ENCODE data around the gene TMEM221. TPM values are rescaled to one million over a fixed set of nuclear protein-coding genes. Genes with fewer than 3 reads are reported as not detected.

The TMEM221 gene
- total and polyA plus RNA-seq, 9 donors = 1.0 to 1.8 (median 1.2) TPM

DNA sequence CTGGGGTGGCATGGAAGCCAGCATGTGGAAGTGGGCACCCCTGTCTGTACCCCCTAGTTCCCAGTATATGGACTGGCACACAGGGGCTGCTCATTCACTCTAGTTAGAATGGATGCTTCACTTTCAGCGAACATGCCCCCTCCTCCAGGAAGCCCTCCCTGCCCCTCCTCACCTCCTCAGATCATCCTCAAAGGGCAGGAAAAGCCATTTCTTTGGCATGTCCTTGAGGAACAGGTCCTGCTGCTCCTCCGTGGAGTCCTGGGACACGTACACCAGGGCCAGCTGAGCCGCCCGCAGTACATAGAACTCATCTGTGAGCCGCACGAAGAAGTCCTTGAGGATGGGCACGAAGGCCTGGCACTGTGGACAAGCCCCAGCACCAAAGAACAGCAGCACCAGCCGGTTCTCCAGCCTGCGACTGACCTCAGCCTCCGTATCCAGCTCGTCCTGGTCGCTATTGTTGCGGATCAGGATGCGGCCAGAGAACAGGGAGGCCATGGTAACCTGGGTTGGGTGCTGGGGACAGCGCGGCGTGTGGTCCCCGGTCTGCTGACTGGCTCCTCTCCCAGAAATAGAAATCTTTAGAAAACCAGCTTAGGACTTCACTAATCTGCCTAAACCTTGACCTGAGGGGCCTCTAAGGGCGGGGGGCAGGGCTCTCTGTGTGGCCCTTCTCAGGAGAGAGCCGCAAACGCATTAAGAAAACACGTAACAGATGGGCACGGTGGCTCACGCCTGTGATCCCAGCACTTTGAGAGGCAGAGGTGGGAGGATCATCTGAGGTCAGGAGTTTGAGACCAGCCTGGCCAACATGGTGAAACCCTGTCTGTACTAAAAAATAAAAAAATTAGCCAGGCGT is 12.1 kb upstream of the TMEM221 start, which contains the start of gene NXNL1:
Gene NXNL1, minus strand, starts transcription at position 555 of the 859 bp plus-strand sequence. Its CDS starts 57 bp downstream, at position 498.
- Histone ChIP-seq H3K27ac (ENCODE audit: low read length) (no peak within 1 kb of the TSS), H3K4me3 (ENCODE audit: low read length) (no peak within 1 kb of the TSS), H3K4me1 (ENCODE audit: control insufficient read depth, insufficient read depth, low read length) (peaks cover 3% of the 10 kb centered on the region), H3K9me3 (replicated peaks; ENCODE audit: control insufficient read depth, low read depth, low read length) (no peaks in the 10 kb centered on the region), H3K27me3 (ENCODE audit: control insufficient read depth, insufficient read depth, low read length) (peaks cover 25% of the 10 kb centered on the region), H3K36me3 (ENCODE audit: control insufficient read depth, insufficient read depth, low read length) (no peaks in the 10 kb centered on the region)
- 77% methylated on average over 21 of the region's 26 CpGs for WGBS (ENCODE audit: insufficient coverage)
- no peak for DNase-seq

DNA sequence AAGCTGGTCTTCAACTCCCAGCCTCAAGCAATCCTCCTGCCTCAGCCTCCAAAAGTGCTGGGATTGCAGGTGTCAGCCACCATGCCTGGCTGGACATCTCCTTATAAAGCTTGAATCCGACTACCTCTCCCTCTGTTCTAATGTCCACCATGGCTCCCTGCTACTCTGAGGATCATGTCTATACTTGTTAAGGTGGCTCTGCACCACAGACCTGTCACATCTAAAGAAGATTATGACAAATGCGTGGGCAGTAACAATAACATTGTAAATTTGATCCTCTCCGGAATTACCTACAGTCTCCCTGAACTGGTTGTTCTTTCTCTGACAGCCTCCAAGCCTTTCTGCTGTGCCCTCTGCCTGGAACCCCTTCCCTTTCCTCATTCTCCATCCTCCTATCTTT is 10.5 kb upstream of the TMEM221 start:
- no peak overlapping the region for H3K27ac ChIP-seq (ENCODE audit: low read length)
- peaks cover 3% of the 10 kb centered on the region for H3K4me1 ChIP-seq (ENCODE audit: control insufficient read depth, insufficient read depth, low read length)
- H3K9me3 ChIP-seq (replicated peaks; ENCODE audit: control insufficient read depth, low read depth, low read length) = no peaks in the 10 kb centered on the region
- H3K4me3 ChIP-seq (ENCODE audit: low read length) = no peak overlapping the region
- peaks cover 40% of the 10 kb centered on the region for H3K27me3 ChIP-seq (ENCODE audit: control insufficient read depth, insufficient read depth, low read length)
- DNase-seq = no peak
- H3K36me3 ChIP-seq (ENCODE audit: control insufficient read depth, insufficient read depth, low read length) = no peaks in the 10 kb centered on the region
- 84% methylated on average over 3 of the region's 3 CpGs for WGBS (ENCODE audit: insufficient coverage)

DNA sequence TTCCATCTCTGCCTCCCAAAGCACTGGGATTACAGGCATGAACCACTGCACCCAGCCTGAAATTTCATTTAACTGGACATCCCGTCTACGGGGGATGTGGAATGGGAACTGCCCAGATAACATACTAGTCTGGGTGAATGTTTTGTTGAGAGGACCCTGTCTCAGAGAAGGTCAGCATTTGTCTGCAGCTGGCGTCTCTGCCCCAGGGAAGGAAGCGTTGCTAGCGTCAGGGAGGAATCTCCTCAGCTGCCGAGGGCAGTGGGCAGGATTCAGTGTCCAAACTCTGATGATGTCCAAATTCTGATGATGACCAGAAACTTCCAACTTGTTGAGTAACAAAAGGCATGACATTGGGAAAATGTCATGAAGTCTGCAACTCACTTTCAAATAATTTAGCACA is 9.1 kb upstream of the TMEM221 start:
- Histone ChIP-seq H3K27me3 (ENCODE audit: control insufficient read depth, insufficient read depth, low read length) (peaks cover 49% of the 10 kb centered on the region), H3K9me3 (replicated peaks; ENCODE audit: control insufficient read depth, low read depth, low read length) (no peaks in the 10 kb centered on the region), H3K4me1 (ENCODE audit: control insufficient read depth, insufficient read depth, low read length) (peaks cover 3% of the 10 kb centered on the region), H3K27ac (ENCODE audit: low read length) (no peak overlapping the region), H3K4me3 (ENCODE audit: low read length) (no peak overlapping the region), H3K36me3 (ENCODE audit: control insufficient read depth, insufficient read depth, low read length) (no peaks in the 10 kb centered on the region)
- no peak for DNase-seq
- 17% methylated on average over 3 of the region's 6 CpGs for WGBS (ENCODE audit: insufficient coverage)

GRCh38 chr19:17456127-17456526 is 7.7 kb upstream of the TMEM221 start:
- Histone ChIP-seq H3K9me3 (replicated peaks; ENCODE audit: control insufficient read depth, low read depth, low read length) (no peaks in the 10 kb centered on the region), H3K27me3 (ENCODE audit: control insufficient read depth, insufficient read depth, low read length) (peaks cover 51% of the 10 kb centered on the region), H3K36me3 (ENCODE audit: control insufficient read depth, insufficient read depth, low read length) (no peaks in the 10 kb centered on the region), H3K4me3 (ENCODE audit: low read length) (no peak overlapping the region), H3K4me1 (ENCODE audit: control insufficient read depth, insufficient read depth, low read length) (peaks cover 3% of the 10 kb centered on the region), H3K27ac (ENCODE audit: low read length) (no peak overlapping the region)
- WGBS (ENCODE audit: insufficient coverage) = 64% methylated on average over 9 of the region's 11 CpGs
- no peak for DNase-seq

DNA sequence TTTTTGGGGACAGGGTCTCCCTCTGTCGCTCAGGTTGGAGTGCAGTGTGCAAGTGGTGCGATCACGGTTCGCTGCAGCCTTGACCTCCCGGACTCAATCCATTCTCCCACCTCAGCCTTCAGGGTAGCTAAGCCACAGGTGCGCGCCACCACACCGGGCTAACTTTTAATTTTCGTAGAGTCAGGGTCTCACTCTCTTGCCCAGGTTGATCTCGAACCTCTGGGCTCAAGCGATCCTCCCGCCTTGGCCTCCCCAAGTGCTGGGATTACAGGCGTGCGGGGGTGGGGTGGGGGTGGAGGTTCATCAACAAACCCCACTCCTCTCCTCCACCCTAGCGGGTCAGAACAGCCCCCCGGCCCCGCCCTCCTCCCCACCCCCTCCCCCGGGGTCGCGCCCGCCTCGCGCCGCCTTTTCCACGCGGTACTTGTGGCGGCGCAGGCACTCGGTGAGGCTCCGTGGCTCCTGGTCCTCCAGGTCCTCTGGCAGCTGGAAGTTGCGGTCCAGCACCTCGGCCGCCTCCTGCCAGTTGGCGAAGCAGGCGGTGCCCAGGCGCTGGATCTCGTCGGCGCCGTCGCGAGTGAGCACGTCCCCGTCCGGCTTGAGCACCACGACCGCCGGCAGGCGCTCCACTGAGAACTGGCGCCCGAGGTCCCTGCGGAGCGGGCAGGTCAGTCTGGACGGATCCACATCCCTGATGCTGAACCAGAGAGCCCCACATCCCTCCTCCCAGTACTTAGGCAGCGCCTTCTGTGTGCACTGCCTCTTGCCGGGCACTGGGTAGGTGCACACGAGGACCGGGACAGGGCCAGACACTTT is 7.0 kb upstream of the TMEM221 start:
- Histone ChIP-seq H3K36me3 (ENCODE audit: control insufficient read depth, insufficient read depth, low read length) (no peaks in the 10 kb centered on the region), H3K27ac (ENCODE audit: low read length) (no peak overlapping the region), H3K27me3 (ENCODE audit: control insufficient read depth, insufficient read depth, low read length) (peaks cover 51% of the 10 kb centered on the region), H3K4me3 (ENCODE audit: low read length) (no peak overlapping the region), H3K9me3 (replicated peaks; ENCODE audit: control insufficient read depth, low read depth, low read length) (no peaks in the 10 kb centered on the region), H3K4me1 (ENCODE audit: control insufficient read depth, insufficient read depth, low read length) (peaks cover 3% of the 10 kb centered on the region)
- WGBS (ENCODE audit: insufficient coverage) = 11% methylated on average over 45 of the region's 58 CpGs
- DNase-seq = no peak

DNA sequence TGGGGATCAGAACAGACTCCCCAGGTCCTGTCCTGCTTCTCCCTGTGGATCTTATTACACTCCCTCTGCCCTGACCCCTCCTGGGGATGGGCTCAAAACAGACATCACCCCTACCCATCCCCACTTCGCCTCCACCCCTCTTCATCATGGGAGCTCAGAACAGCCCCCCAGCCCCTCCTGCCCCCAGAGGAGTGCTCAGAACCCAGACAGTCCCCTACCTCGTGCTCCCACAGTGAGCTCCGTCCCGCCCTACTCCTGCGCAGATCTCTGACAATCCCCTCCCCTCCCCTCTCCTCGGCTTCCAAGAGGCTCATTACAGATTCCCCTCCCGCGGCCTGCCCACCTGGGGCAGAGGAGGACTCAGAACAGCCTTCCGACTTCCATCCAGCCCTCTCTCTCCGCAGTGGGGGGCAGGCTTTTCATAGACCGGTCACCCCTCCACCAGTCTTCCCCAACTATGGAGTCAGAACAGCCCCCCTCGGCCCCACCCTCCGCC is 6.2 kb upstream of the TMEM221 start:
- no peaks in the 10 kb centered on the region for H3K36me3 ChIP-seq (ENCODE audit: control insufficient read depth, insufficient read depth, low read length)
- H3K4me3 ChIP-seq (ENCODE audit: low read length) = no peak overlapping the region
- no peak overlapping the region for H3K27ac ChIP-seq (ENCODE audit: low read length)
- H3K27me3 ChIP-seq (ENCODE audit: control insufficient read depth, insufficient read depth, low read length) = peaks cover 51% of the 10 kb centered on the region
- no peaks in the 10 kb centered on the region for H3K9me3 ChIP-seq (replicated peaks; ENCODE audit: control insufficient read depth, low read depth, low read length)
- no peak for DNase-seq
- peaks cover 3% of the 10 kb centered on the region for H3K4me1 ChIP-seq (ENCODE audit: control insufficient read depth, insufficient read depth, low read length)
- 3% methylated on average over 10 of the region's 13 CpGs for WGBS (ENCODE audit: insufficient coverage)

- peaks cover 9% of the 10 kb centered on the region for H3K4me1 ChIP-seq (ENCODE audit: control insufficient read depth, insufficient read depth, low read length)
- no peak overlapping the region for H3K27ac ChIP-seq (ENCODE audit: low read length)
- no peak for DNase-seq
- H3K27me3 ChIP-seq (ENCODE audit: control insufficient read depth, insufficient read depth, low read length) = peaks cover 38% of the 10 kb centered on the region
- no CpG with 5 or more reads among the region's 4 CpGs for WGBS (ENCODE audit: insufficient coverage)
- H3K36me3 ChIP-seq (ENCODE audit: control insufficient read depth, insufficient read depth, low read length) = no peaks in the 10 kb centered on the region
- no peak overlapping the region for H3K4me3 ChIP-seq (ENCODE audit: low read length)
- no peaks in the 10 kb centered on the region for H3K9me3 ChIP-seq (replicated peaks; ENCODE audit: control insufficient read depth, low read depth, low read length)
These were observed 3.4 kb upstream of the TMEM221 start for GRCh38 chr19:17451820-17452219.

GRCh38 chr19:17450264-17451075 is 2.0 kb upstream of the TMEM221 start:
- WGBS (ENCODE audit: insufficient coverage) = 59% methylated on average over 6 of the region's 8 CpGs
- Histone ChIP-seq H3K4me1 (ENCODE audit: control insufficient read depth, insufficient read depth, low read length) (peaks cover 6% of the 10 kb centered on the region), H3K27ac (ENCODE audit: low read length) (no peak overlapping the region), H3K4me3 (ENCODE audit: low read length) (no peak overlapping the region), H3K27me3 (ENCODE audit: control insufficient read depth, insufficient read depth, low read length) (peaks cover 25% of the 10 kb centered on the region), H3K9me3 (replicated peaks; ENCODE audit: control insufficient read depth, low read depth, low read length) (no peaks in the 10 kb centered on the region), H3K36me3 (ENCODE audit: control insufficient read depth, insufficient read depth, low read length) (no peaks in the 10 kb centered on the region)
- peak; percentile 27 for DNase-seq

DNA sequence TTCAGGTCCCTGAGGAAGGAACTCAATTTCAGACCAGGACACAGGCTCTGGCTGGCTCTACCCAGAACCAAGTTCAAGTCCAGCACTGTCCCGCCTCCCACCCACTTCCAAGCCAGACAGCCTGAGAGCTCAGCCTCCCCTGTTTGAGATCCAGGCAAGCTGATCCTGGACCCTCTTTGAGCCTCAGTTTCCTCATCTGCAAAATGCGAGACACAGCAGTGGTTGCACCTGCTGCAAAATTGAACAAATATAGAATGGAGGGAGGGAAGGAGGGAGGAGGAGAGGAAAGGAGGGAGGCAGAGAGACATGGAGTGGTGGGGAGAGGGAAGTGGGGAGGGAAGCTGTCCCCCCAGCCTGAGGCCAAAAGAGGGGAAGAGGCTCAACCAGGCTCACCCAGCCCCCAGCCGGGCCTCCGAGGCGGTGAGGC is 751 bp downstream of the TMEM221 start:
- Histone ChIP-seq H3K4me3 (ENCODE audit: low read length) (peak overlapping the region; percentile 24), H3K27ac (ENCODE audit: low read length) (no peak overlapping the region), H3K4me1 (ENCODE audit: control insufficient read depth, insufficient read depth, low read length) (peaks cover 6% of the 10 kb centered on the region), H3K36me3 (ENCODE audit: control insufficient read depth, insufficient read depth, low read length) (no peaks in the 10 kb centered on the region), H3K27me3 (ENCODE audit: control insufficient read depth, insufficient read depth, low read length) (peaks cover 2% of the 10 kb centered on the region), H3K9me3 (replicated peaks; ENCODE audit: control insufficient read depth, low read depth, low read length) (no peaks in the 10 kb centered on the region)
- no peak for DNase-seq
- 19% methylated on average over 5 of the region's 5 CpGs for WGBS (ENCODE audit: insufficient coverage)

Data from muscle of leg (tissue), 11 donors.